GM19452 (cell line): Measurements from ENCODE around the gene LRRK1.
A peak's percentile ranks its signal among the peaks of the same experiment; 100 is the strongest.

Experiments
- ATAC-seq: cut with Tn5 transposase; IDR thresholded peaks from one replicate; pipeline ENCODE4 v1.9.1; 2021; ENCODE audit not compliant: unreplicated experiment

Gene LRRK1

GRCh38 chr15:100931143-100931890 is 12.2 kb downstream of the LRRK1 start:
- peak; percentile 35 for ATAC-seq

- no peak for ATAC-seq
These were observed 13.7 kb downstream of the LRRK1 start for GRCh38 chr15:100932676-100933348.

- ATAC-seq, result no peak
These were observed 15.0 kb downstream of the LRRK1 start for GRCh38 chr15:100934166-100934565.

- no peak for ATAC-seq
These were observed 15.6 kb downstream of the LRRK1 start for GRCh38 chr15:100934726-100935125.

DNA sequence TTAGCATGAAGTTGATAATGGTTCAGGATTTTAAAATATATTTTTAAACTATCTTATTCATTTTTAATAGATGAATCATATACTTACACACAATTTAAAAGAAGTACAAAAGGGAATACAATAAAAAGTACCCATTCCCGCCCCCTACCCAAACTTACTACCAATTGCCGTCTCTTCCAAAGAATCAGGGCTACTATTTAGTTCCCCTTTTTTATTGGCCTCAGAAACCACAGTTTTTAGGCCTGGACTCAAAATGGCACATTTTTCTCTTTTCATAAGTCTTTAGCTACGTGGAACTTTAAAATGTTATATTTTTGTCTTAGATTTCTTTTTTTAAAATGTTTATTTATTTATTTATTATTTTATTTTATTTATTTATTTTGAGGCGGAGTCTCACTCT is 18.0 kb downstream of the LRRK1 start:
- no peak for ATAC-seq

GRCh38 chr15:100939791-100940190 is 20.6 kb downstream of the LRRK1 start:
- ATAC-seq, result no peak

DNA sequence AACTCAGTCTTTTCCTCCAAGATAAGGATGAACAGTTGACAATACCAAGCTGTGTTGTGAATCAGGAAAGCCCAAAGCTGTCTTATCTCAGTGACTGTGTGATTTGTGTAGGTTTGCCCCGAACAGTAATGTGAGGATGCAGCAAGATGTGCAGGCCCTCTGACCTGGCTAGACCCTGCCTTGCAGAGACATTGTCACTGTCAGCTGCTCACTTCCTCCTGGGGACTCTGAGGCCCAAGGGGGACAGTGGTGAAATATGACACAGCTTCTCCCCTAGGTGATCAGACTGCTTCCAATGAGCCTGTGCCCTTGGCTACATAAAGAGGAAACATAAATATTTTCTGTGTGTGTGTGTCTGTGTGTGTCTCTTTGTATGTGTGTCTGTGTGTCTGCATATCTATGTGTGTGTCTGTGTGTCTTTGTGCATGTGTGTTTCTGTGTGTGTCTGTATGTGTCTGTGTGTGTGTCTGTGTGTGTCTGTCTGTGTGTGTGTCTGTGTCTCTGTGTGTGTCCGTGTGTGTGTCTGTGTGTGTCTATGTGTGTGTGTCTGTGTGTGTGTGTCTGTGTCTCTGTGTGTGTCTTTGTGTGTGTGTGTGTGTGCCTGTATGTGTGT is 21.7 kb downstream of the LRRK1 start:
- ATAC-seq, result peak; percentile 75

- no peak for ATAC-seq
These were observed 22.4 kb downstream of the LRRK1 start for GRCh38 chr15:100941536-100941935.

GRCh38 chr15:100942656-100943425 is 23.7 kb downstream of the LRRK1 start:
- ATAC-seq, result no peak

GRCh38 chr15:100944244-100944895 is 25.2 kb downstream of the LRRK1 start:
- peak; percentile 52 for ATAC-seq

DNA sequence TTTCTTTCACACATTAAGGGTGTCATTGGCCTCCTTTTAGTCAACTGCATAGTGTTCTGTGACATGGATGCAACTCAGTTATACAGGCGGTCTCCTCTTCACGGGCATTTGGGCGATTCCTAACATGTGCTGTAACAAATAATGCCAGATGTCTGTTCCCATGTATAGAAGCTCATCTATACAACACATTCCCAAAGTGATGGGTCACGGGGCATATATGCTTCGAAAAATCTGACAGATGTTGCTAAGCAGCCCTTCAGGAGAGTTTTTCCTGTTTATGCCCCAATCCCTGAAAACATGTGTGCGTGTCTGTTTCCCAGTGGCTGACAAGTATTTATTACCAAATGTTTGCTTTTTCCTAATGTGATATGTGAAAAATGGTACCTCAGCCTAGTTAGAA is 25.8 kb downstream of the LRRK1 start:
- ATAC-seq, result no peak

DNA sequence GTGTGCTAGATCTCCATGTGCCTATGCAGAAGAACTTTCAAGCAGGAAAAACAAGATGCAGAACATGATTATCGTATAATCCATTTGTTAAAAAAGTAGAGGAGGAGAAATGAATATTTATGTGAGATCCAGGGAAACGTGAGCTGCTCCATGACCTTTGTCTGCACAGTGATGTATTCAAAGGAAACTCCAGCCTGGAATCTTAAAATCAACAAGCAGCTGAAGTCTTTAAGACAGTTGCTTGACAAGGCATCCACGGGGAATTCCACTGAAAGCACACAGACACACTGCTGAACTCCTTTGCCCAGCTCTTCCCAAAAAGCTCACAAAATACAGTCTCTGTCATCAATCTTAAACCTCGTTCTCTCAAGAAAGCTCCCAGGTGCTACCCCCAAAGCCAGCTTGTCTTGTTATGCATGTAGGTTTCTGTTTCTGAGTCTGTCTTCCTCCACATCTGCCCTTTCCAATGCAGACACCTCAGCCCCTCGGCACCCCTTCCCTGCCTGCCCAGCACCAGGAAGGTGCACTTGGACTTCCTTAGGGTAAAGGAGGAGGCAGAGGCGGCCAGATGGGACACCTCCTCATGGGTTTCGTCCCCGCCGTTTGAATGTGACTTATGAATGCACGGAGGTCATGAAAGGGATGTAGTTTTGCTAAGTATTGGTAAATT is 28.7 kb downstream of the LRRK1 start:
- ATAC-seq, result no peak

DNA sequence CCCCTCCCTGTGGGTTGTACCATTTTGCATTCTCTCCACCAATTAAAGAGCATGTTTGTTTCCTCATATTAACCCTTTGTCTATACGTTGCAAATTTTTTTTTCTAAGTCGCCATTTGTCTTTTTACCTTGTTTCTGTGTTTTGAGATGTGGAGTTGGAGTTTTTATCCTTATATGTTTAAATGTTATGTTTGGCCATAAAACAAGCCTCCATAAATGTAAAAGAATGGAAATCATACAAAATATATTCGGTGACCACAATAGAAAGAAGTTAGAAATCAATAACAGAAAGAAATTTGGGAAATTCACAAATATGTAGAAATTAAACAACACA is 29.2 kb downstream of the LRRK1 start:
- no peak for ATAC-seq

DNA sequence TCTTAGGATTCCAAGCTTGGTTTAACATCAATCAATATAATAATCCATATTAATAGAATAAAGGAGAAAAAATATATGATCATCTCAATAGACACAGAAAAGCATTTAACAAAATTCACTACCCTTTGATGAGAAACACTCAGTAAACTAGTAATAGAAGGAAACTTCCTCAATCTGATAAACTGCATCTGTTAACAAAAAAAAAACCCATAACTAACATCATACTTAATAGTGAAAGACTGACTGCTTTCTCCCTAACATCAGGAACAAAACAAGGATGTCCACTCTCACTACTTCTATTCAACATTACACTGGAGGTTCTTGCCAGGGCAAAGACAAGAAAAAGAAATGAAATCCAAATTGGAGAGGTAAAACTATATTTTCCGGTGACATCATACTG is 30.5 kb downstream of the LRRK1 start:
- no peak for ATAC-seq

DNA sequence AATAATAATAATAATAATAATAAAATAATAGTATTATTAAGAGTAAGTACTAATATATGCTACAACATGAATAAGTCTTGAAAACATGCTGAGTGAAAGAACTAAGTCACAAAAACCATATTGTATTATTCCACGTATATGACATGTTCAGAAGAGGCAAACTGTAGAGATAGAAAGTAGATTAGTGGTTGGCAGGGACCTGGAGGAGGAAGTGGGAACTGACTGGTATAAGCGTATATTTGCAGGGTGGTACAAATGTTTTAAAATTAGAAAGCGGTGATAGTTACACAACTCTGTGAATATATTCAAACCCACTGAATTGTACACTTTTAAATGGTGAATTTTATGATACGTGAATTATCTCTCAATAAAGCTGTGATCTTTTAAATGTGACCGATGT is 32.8 kb downstream of the LRRK1 start:
- ATAC-seq, result no peak

GRCh38 chr15:100952566-100952965 is 33.4 kb downstream of the LRRK1 start:
- ATAC-seq, result no peak

DNA sequence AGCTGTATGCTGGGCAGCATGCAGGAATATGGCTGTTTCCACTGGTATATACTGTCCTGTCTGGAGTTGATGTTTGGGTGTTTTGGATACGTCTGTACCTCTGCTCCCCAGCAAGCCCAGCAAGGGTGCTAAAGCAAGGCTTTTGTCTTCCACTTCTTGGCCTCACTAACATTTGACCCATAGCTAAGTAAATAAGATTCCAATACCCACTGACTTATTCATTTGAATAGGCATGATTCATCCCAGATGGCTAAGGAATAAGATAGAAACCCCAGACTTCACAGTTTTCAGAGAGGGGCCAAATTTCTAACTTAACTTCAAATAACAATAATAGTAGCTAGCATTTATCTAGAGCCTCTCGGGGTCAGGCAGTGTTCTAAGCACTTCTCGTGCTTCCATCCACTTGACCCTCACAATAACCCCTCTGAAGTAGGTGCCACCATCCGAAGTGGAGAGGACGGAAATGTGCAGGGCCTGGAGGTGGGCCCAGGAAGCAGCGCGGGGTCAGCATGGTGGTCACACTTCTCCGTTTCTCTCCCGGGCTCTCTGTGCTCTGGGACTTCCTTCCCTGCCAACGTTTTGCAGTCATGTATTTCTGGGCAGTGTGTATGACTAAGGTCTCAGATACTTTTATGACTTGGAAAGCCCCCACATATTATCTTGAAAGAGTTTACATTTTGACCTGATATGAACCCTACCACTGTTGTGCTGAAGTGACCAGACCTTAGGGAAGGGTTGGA is 39.3 kb downstream of the LRRK1 start:
- no peak for ATAC-seq

- ATAC-seq, result no peak
These were observed 40.2 kb downstream of the LRRK1 start for GRCh38 chr15:100959066-100960050.

DNA sequence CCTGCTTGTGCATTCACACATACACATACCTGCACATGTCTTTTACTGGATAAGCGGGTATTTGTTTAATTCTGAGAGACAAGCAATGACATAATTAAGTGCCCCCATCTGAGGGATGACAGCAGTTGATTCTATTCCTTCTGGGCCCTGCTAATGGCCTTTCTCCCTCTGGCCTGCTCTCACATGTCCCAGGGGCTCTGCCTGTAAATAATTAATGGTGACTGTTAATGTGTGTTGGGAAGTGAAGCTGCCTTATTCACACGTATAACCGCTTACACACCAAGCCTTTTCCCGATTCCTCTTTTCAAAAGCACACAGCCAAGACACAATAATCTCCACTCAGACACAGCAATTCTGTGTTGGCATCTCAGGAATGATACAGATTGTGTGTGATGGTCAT is 47.8 kb downstream of the LRRK1 start:
- peak; percentile 86 for ATAC-seq
